Erythroblast (primary cell): Measurements from ENCODE around the gene PRUNE2.
A peak's percentile ranks its signal among the peaks of the same experiment; 100 is the strongest.

Experiments
- DNase-seq, 2 experiments: peaks; one replicate each; lab custom pipeline; 2025; lab: John Stamatoyannopoulos, UW
- GATA1 ChIP-seq: IDR thresholded peaks from 2 replicates; pipeline ENCODE4 v1.6.1; 2011; ENCODE audit warnings: low read depth, mild to moderate bottlenecking, control low read depth, low read length, moderate library complexity
- POLR2A ChIP-seq: IDR thresholded peaks from 2 replicates; pipeline ENCODE4 v1.6.1; 2011; ENCODE audit warnings: mild to moderate bottlenecking, low read length

The PRUNE2 gene

GRCh38 chr9:76691517-76692313 is 214.2 kb downstream of the PRUNE2 start:
- TF ChIP-seq GATA1 (no peak), POLR2A (no peak)
- no peak for DNase-seq

- DNase-seq: no peak
- TF ChIP-seq GATA1 (no peak), POLR2A (no peak)
Observed at GRCh38 chr9:76690973-76691370, 214.9 kb downstream of the PRUNE2 start.

GRCh38 chr9:76690246-76690972 is 215.5 kb downstream of the PRUNE2 start:
- no peak for DNase-seq
- no peak for TF ChIP-seq GATA1
- no peak for TF ChIP-seq POLR2A

GRCh38 chr9:76688471-76689238 is 217.3 kb downstream of the PRUNE2 start:
- DNase-seq: no peak
- no peak for TF ChIP-seq POLR2A

GRCh38 chr9:76687861-76688391 is 218.0 kb downstream of the PRUNE2 start:
- no peak for TF ChIP-seq GATA1
- TF ChIP-seq POLR2A: no peak
- DNase-seq: no peak

GRCh38 chr9:76686756-76687155 is 219.2 kb downstream of the PRUNE2 start:
- no peak for TF ChIP-seq POLR2A
- TF ChIP-seq GATA1: no peak
- no peak for DNase-seq

- TF ChIP-seq POLR2A: no peak
- TF ChIP-seq GATA1: no peak
- no peak for DNase-seq
Observed at GRCh38 chr9:76684213-76684612, 221.7 kb downstream of the PRUNE2 start.

GRCh38 chr9:76681556-76681955 is 224.4 kb downstream of the PRUNE2 start:
- no peak for DNase-seq
- no peak for TF ChIP-seq GATA1
- TF ChIP-seq POLR2A: no peak

- DNase-seq: no peak
Observed at GRCh38 chr9:76680716-76681425, 225.0 kb downstream of the PRUNE2 start.

GRCh38 chr9:76677481-76678055 is 228.3 kb downstream of the PRUNE2 start:
- DNase-seq: no peak
- TF ChIP-seq POLR2A (no peak), GATA1 (no peak)

More at GRCh38 chr9:76680716-76681425, 225.0 kb downstream of the PRUNE2 start:
- no peak for TF ChIP-seq GATA1
- TF ChIP-seq POLR2A: no peak

GRCh38 chr9:76676857-76677256 is 229.1 kb downstream of the PRUNE2 start:
- TF ChIP-seq GATA1: no peak
- no peak for TF ChIP-seq POLR2A
- no peak for DNase-seq

- peak; percentile 28 for TF ChIP-seq GATA1
- no peak for TF ChIP-seq POLR2A
- peak in 1 of 2 experiments; percentile 48 for DNase-seq
Observed at GRCh38 chr9:76667521-76667957, 238.4 kb downstream of the PRUNE2 start.

GRCh38 chr9:76665966-76666365 is 239.9 kb downstream of the PRUNE2 start:
- DNase-seq: peak; percentile 16 to 17
